Measurements from ENCODE around the gene GRAMD1B.
"Not testable (repeated sequence)": the region's sequence is repeated elsewhere in the genome, so short reads cannot be mapped to it uniquely, and the experiment has no call there.

Gene GRAMD1B

DNA sequence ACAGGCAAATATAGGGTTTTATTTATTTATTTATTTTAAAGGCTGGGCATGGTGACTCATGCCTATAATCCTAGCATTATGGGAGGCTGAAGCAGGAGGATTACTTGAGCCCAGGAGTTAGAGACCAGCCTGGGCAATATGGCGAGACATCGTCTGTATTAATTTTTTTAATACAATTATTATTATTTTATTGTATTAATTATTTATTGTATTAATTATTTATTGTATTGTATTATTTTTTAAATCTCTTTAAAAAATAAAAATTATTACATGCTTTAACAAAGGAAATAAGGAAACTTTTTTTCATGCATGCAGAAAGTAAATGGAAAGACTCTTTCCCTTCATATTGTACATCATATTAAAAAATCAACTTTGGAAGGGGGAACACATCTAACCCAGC lies 220.8 kb downstream of the GRAMD1B start:
- Mint-ChIP-seq H3K4me3 (no peak overlapping the region), H3K27me3 (ENCODE audit: low read depth, poor library complexity) (peaks cover 56% of the 10 kb centered on the region), H3K9me3 (no peaks in the 10 kb centered on the region), H3K27ac (no peak overlapping the region), H3K36me3 (ENCODE audit: low read depth) (no peaks in the 10 kb centered on the region), H3K4me1 (peaks cover 13% of the 10 kb centered on the region)
- no peak for DNase-seq
- TF ChIP-seq, protein P1, sequence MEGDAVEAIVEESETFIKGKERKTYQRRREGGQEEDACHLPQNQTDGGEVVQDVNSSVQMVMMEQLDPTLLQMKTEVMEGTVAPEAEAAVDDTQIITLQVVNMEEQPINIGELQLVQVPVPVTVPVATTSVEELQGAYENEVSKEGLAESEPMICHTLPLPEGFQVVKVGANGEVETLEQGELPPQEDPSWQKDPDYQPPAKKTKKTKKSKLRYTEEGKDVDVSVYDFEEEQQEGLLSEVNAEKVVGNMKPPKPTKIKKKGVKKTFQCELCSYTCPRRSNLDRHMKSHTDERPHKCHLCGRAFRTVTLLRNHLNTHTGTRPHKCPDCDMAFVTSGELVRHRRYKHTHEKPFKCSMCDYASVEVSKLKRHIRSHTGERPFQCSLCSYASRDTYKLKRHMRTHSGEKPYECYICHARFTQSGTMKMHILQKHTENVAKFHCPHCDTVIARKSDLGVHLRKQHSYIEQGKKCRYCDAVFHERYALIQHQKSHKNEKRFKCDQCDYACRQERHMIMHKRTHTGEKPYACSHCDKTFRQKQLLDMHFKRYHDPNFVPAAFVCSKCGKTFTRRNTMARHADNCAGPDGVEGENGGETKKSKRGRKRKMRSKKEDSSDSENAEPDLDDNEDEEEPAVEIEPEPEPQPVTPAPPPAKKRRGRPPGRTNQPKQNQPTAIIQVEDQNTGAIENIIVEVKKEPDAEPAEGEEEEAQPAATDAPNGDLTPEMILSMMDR (IDR thresholded peaks at IDR 0.05), result no peak

DNA sequence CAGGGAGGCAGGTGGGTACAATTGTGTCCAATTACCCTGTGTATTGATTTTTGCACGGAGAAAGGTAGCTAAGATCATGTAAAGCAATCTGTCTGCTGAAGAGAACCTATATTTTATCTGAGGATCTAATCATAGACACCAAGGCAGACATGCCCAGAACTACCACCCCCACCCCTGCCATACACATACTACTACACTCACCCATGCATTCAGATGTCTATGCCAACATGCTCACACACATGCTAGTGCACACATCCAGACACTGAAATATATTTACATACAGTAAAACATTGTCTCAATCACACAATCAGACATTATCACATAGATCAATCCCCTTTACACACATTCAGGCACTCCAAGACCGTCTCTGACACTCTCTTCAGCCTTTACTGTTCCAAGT lies 222.5 kb downstream of the GRAMD1B start:
- Mint-ChIP-seq H3K4me3 (peak overlapping the region; percentile 62), H3K4me1 (peaks cover 18% of the 10 kb centered on the region), H3K36me3 (ENCODE audit: low read depth) (no peaks in the 10 kb centered on the region), H3K27ac (no peak overlapping the region), H3K27me3 (ENCODE audit: low read depth, poor library complexity) (peaks cover 58% of the 10 kb centered on the region), H3K9me3 (no peaks in the 10 kb centered on the region)
- TF ChIP-seq, protein P1 (IDR thresholded peaks at IDR 0.05), result no peak
- no peak for DNase-seq

DNA sequence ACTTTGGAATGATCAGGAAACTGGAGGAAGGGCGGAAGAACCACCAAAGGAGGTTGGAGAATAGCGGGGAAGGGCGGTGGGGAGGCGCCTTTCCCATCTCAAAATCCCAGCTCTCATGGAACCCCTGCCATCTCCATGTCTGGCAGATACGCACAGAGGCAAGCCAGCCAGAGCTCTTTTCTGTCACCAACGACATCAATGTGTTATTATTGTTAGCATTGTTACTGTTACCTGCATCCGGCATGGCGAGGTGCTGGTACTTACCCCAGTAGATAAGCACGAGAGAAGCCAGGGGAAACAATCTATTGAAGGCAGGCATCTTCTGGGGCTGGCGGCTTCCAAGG lies 223.4 kb downstream of the GRAMD1B start:
- Mint-ChIP-seq H3K4me1 (peaks cover 18% of the 10 kb centered on the region), H3K27ac (no peak overlapping the region), H3K4me3 (peak overlapping the region; percentile 74), H3K36me3 (ENCODE audit: low read depth) (no peaks in the 10 kb centered on the region), H3K27me3 (ENCODE audit: low read depth, poor library complexity) (peaks cover 66% of the 10 kb centered on the region), H3K9me3 (no peaks in the 10 kb centered on the region)
- TF ChIP-seq, protein P1 (IDR thresholded peaks at IDR 0.05), result no peak
- no peak for DNase-seq

DNA sequence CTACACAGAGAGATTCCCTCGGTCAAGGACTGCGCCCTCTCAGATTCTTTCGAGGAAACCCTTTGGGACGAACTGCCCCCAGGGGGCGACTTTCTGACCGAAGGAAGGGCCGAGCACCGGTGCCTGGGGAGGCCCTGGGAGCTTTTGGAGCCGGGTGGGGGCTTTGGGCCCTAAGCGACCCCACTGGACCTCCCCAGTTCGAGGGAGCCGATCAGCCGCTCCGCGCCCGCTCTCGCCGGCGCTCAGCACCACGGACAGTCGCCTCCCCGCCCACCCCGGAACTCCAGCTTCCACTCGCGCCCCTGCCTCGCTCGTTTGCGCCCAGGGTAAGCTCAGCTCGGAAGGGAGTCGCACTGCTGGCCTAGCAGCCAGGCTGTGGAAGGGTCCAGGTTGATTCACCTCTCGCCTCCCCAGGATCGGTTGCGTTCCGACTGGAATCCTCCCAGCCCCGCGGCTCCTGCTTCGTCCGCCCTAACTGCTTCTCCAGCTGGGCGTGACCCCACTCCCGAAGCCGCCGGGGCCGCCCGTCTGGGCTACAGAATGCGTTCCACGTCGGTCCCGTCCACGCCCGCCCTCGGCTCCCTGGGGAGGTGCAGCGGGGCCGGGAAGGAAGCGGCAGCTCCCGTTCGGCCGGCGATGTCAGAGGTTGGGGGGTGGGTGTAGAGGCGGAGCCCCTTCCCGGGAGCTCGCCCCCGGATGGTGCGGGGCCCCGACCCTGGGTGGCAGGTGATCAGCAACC lies 223.9 kb downstream of the GRAMD1B start:
- peak overlapping the region; percentile 74 for H3K4me3 Mint-ChIP-seq
- no peaks in the 10 kb centered on the region for H3K9me3 Mint-ChIP-seq
- no peak overlapping the region for H3K27ac Mint-ChIP-seq
- no peaks in the 10 kb centered on the region for H3K36me3 Mint-ChIP-seq (ENCODE audit: low read depth)
- peaks cover 72% of the 10 kb centered on the region for H3K27me3 Mint-ChIP-seq (ENCODE audit: low read depth, poor library complexity)
- TF ChIP-seq, protein P1 (IDR thresholded peaks at IDR 0.05), result no peak
- peaks cover 18% of the 10 kb centered on the region for H3K4me1 Mint-ChIP-seq
- peak; percentile 79 for DNase-seq

DNA sequence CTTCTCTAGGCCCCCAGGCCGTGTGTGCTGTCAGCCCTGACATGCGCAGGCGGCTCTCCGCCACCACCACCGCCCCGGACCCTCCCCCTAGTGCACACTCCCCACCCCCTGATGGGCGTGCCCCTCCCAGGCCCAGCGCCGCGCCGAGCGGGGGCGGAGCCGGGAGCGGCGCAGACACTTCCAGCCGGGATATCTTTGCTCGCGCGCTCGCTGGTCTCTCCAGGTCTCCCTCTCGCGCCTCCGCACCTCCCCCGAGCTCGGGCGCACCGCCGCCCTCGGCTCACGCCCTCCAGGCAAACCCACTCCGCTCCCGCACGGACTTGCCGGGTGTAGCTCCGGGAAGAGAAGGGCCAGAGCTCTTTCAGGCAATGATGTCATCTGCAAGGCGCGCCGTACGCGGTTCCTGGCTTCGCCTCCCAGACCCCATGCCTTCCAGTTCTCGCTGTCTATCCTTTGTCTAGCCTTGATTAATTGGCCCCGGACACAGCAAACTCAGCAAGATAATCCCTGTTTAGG lies 224.6 kb downstream of the GRAMD1B start, which contains the start of gene SCN3B:
TSS of gene SCN3B (minus strand) at position 59 of the 516 bp plus-strand sequence. CDS start 823 bp downstream, outside the sequence.
- Mint-ChIP-seq H3K9me3 (no peaks in the 10 kb centered on the region), H3K27ac (no peak within 1 kb of the TSS), H3K4me3 (peak within 1 kb of the TSS; percentile 83), H3K27me3 (ENCODE audit: low read depth, poor library complexity) (peaks cover 69% of the 10 kb centered on the region), H3K36me3 (ENCODE audit: low read depth) (no peaks in the 10 kb centered on the region), H3K4me1 (peaks cover 18% of the 10 kb centered on the region)
- peak; percentile 86 for DNase-seq
- TF ChIP-seq, protein P1 (IDR thresholded peaks at IDR 0.05), result no peak

DNA sequence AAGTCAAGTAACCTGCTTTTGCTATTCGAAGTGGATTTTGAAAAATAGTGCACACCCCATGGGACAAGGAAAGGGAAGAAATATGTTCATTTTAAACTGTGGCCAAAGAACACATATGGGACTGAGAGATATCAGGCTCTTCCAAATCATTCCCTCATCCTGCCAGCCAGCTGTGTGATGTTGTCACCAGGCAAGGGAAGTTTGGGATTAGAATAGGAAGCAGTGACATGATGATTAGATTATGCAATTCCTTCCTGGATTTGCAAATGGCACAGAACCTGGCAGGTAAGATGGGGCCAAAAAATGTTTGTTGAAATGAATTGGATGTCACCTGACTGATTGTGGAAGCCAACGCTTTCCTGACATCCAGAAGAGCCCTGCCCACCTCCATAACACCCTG lies 229.2 kb downstream of the GRAMD1B start:
- Mint-ChIP-seq H3K36me3 (ENCODE audit: low read depth) (no peaks in the 10 kb centered on the region), H3K4me3 (no peak overlapping the region), H3K4me1 (peaks cover 13% of the 10 kb centered on the region), H3K27me3 (ENCODE audit: low read depth, poor library complexity) (peaks cover 35% of the 10 kb centered on the region), H3K9me3 (peaks cover 14% of the 10 kb centered on the region), H3K27ac (no peak overlapping the region)
- no peak for DNase-seq
- TF ChIP-seq, protein P1 (IDR thresholded peaks at IDR 0.05), result no peak

DNA sequence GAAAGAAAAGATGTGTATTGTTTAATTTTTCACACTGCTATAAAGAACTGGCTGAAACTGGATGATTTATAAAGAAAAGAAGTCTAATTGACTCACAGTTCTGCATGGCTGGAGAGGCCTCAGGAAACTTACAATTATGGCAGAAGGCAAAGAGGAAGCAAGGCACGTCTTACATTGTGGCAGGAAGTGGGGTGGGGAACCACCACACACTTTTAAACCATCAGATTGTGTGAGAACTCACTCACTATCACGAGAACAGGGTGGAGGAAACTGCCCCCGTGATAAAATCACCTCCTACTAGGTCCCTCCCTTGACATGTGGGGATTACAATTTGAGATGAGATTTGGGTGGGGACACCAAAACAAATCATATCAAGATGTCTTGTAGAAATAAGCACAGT lies 229.9 kb downstream of the GRAMD1B start:
- H3K27ac Mint-ChIP-seq; H3K4me3 Mint-ChIP-seq; H3K36me3 Mint-ChIP-seq (ENCODE audit: low read depth); DNase-seq: not testable (repeated sequence)
- H3K9me3 Mint-ChIP-seq, result peaks cover 14% of the 10 kb centered on the region
- peaks cover 10% of the 10 kb centered on the region for H3K4me1 Mint-ChIP-seq
- H3K27me3 Mint-ChIP-seq (ENCODE audit: low read depth, poor library complexity), result peaks cover 35% of the 10 kb centered on the region
